Motor neuron (in vitro differentiated cells): ENCODE measurements around the gene ZNF217. TPM values are rescaled to one million over a fixed set of nuclear protein-coding genes. Genes with fewer than 3 reads are reported as not detected.
"Not testable (repeated sequence)": the region's sequence is repeated elsewhere in the genome, so short reads cannot be mapped to it uniquely, and the experiment has no call there.

Source experiments
- ATAC-seq, 8 experiments: fragments of 200-7000 bp; cut with Tn5 transposase; replicated peaks in 6 of 8; 2 replicates each; pipeline ENCODE4 v1.8.0; 2021; ENCODE audit warnings: mild to moderate bottlenecking in 8 of 8, moderate library complexity in 8 of 8
- H3K27ac ChIP-seq, 2 donors: fragments of 250-450 bp; sonication (Bioruptor Pico); 2 replicates each; pipeline ENCODE4 v1.9.0; 2021; ENCODE audit warnings: antibody characterized with exemption in 2 of 2, mild to moderate bottlenecking in 2 of 2, moderate library complexity in 1 of 2
- H3K4me1 ChIP-seq, 2 donors: fragments of 250-450 bp; sonication (Bioruptor Pico); replicated peaks in 1 of 2; 2 replicates each; pipeline ENCODE4 v1.6.1; 2021; ENCODE audit warnings: antibody characterized with exemption in 2 of 2, mild to moderate bottlenecking in 2 of 2, moderate library complexity in 1 of 2
- H3K4me3 ChIP-seq, 5 donors: fragments of 250-450 bp; sonication (Bioruptor Pico); 2 replicates each; pipeline ENCODE4 v1.9.0; 2021; ENCODE audit warnings: antibody characterized with exemption in 5 of 5, mild to moderate bottlenecking in 5 of 5, moderate library complexity in 4 of 5
- WGBS, 10 experiments: fragments of 450-650 bp; shearing (Covaris generic); methylation state at CpG; one replicate each; pipeline ENCODE4 v1.0.0; 2022; 5-methylcytosine and 5-hydroxymethylcytosine counted together
- in situ Hi-C, 9 experiments: fragments of 400-800 bp; cut with MboI; loops; one replicate each; pipeline ENCODE4 v1.15.0; 2021; ENCODE audit warnings: low sequenced_read_pairs in 9 of 9, low pct_unique_long_range_greater_than_20kb in 2 of 9; ENCODE audit not compliant: unreplicated experiment in 9 of 9
- total RNA-seq, 8 experiments: library from RNA; unstranded; fragments of 300-600 nt; gene quantifications; 2 replicates each; pipeline versions ENCODE4 v1.2.3 to v1.2.4, GENCODE V29; 2022

ZNF217 gene
- total RNA-seq, 8 experiments from 2014 or later: 5.2 to 51.5 (median 13.2) TPM

DNA sequence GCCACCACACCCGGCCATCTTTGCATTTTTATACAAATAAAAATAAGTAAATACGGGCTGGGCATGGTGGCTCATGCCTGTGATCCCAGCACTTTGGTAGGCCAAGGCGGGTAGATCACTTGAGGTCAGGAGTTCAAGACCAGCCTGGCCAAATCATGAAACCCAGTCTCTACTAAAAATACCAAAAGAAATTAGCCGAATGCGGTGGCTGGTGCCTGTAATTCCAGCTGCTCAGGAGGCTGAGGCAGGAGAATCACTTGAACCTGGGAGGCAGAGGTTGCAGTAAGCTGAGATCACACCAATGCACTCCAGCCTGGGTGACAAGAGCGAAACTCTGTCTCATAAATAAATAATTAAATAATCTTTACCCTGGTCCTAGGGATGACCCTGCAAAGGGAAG lies 22.9 kb upstream of the ZNF217 start:
- 75 to 100% (median 91%) methylated on average over 1 to 6 of the region's 6 CpGs; no CpG with 5 or more reads in 3 of the 10 experiments for WGBS, 10 experiments
- H3K27ac ChIP-seq, H3K4me3 ChIP-seq, in situ Hi-C loops, ATAC-seq, H3K4me1 ChIP-seq: not testable (repeated sequence)

DNA sequence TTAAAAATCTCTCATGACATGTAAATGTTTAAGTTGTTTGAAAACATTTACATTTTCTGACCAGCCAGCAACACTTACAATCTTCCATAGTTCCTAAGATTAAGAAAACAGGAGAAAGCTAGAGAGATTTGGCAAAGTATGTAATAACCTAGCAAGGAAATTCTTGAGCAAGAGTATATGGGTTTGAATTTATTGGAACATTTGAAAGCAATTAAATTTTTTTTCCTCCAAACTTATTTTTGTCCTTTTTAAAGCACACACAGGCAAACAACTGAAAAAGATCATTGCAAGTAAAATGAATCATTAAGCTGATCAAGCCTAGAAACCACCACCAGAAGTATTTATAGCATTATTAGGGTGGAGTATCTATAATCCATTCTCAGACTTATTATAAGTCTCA lies 20.1 kb upstream of the ZNF217 start:
- peaks cover 8 to 11% of the 10 kb centered on the region in 2 donors for H3K4me1 ChIP-seq
- H3K27ac ChIP-seq: no peak overlapping the region
- no peak overlapping the region for H3K4me3 ChIP-seq
- in situ Hi-C loops: no loop called here
- ATAC-seq: no peak

DNA sequence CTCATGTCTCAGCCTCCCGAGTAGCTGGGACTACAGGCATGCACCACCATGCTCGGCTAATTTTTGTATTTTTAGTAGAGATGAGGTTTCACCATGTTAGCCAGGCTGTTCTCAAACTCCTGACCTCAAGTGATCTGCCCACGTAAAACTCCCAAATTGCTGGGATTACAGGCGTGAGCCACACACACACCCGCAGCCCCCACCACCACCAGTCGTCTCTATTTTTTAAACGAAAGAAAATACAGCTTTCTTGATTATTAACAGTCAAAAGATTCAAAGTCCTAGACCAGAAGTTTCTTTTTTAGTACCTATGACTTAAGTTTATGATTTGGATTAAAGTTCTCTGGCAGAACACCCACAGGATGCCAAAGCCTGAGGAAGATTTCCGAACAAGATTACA lies 18.6 kb upstream of the ZNF217 start:
- ATAC-seq, in situ Hi-C loops, H3K27ac ChIP-seq, H3K4me3 ChIP-seq: not testable (repeated sequence)
- peaks cover 8 to 11% of the 10 kb centered on the region in 2 donors for H3K4me1 ChIP-seq
- 79 to 100% (median 96%) methylated on average over 1 to 8 of the region's 8 CpGs; no CpG with 5 or more reads in 3 of the 10 experiments for WGBS, 10 experiments

DNA sequence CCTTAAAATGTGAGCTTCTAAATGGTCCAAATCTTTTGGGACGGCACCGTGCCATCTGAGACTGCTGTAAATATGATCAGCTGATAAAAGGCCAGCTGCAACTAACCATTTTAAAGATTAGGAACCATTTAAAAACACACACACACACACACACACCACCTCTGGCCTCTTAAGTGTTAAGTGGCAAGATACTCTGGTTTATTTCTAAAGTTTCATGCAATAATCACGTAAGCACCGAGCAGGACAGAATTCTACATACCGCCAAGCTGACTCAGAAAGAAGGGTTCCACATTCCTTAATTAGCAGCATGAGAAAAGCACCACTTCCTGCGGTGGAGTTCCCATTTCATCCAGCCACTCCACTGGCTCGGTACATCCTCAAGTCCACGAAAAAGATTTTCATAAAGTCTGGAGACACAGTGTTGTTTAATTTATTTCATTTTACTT lies 17.8 kb upstream of the ZNF217 start:
- Histone ChIP-seq H3K4me1 (peaks cover 8 to 11% of the 10 kb centered on the region in 2 donors), H3K27ac (no peak overlapping the region), H3K4me3 (no peak overlapping the region)
- ATAC-seq: peak in 3 of 8 experiments; percentile 41 to 96 (median 87)
- WGBS, 10 experiments: 8 to 100% (median 72%) methylated on average over 1 to 8 of the region's 8 CpGs
- in situ Hi-C loops: no loop called here

DNA sequence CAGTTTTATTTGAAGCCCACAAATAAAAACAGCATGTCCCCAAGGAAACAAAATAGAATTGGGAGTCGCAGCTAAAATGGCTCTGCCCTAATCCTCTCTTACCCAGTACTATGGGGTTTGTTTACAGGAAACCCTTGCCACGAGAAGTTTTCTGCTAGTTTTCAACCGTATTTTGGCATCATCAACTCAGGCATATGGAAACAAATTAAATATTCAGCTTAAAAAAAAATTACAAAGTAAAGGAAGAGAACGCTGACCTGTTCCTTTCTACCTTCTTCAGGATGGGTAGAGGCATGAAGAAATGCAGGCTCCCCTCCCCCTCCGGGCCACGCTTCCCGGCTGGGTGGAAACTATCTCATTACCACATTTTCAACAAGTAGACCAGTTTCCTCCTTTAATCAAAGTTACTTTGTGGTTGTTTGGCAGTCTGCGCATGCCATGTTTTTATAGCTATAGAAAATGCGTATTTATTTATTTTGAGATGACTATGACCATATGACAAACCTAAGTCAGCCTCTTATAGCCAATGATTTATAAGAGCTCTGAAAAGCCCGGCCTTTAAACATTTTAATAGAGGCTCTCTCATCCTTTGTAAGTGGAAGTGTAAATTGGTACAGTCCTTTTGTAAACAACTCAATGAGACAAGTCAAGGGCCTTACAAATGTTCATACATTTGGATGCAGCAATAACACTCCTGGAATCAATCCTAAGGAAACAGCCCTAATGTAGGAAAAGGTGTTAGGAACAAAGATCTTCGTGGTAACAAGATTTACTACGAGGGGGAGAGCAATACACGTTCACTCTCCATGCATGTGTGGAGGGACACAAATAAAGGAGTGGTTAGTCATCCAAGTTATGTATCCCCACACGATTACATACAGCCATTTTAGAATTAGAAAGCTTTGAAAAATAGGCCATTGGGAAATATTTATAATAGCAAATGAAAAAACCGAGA lies 16.1 kb upstream of the ZNF217 start:
- peak in 7 of 8 experiments; percentile 26 to 75 (median 58) for ATAC-seq
- in situ Hi-C loops: no loop called here
- 24 to 59% (median 36%) methylated on average over 7 to 13 of the region's 15 CpGs for WGBS, 10 experiments
- H3K4me1 ChIP-seq: peaks cover 8 to 11% of the 10 kb centered on the region in 2 donors
- no peak overlapping the region for H3K27ac ChIP-seq
- H3K4me3 ChIP-seq: no peak overlapping the region

DNA sequence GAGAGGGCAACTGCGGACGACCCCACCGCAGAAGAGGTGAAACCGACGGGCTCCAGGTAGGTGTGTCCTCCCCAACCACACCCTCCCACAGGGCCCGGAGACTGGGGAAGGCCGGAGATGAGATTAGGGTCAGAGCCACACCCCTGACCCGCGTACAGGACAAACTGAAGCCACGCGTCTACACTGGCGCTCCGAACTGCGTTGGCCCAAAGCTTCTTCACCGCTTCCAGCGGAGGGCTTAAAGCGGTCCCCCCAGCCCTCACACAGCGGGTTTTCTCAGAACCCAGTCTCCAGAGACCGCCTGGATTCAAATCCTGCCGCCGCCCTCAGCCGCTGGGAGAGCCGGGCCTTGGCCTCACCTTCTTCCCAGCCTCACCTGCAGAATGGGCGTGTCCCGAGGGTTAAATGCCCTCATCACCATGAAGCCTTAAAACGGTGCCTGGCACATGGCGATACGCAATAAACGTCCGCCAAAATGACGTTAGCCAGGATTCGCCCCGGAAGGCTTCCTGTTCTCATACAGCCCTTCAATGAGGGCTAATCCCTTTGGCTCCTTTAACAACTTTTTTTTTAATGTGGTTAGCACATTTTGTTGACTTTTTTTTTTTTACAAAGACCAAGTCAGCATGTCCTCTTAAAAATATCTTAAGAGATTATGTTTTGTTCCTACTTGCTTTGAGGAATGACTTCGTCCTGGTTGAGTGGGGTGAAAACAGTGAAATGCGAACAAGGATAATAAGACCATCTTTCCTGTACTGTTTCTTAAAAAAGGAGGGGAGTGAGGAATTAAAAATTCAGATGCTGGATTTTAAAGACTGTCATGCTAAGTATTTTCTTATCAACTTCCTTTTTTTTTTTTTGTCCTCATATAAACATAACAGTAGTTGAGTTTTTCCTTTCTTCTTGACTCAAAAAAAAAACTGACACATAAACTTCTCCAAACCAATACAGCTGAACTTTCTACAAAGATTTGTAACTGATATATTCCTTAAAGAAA lies 15.1 kb upstream of the ZNF217 start:
- H3K27ac ChIP-seq: no peak overlapping the region
- peaks cover 8 to 11% of the 10 kb centered on the region in 2 donors for H3K4me1 ChIP-seq
- in situ Hi-C loops: no loop called here
- no peak for ATAC-seq
- WGBS, 10 experiments: 46 to 100% (median 90%) methylated on average over 2 to 15 of the region's 35 CpGs
- H3K4me3 ChIP-seq: no peak overlapping the region

DNA sequence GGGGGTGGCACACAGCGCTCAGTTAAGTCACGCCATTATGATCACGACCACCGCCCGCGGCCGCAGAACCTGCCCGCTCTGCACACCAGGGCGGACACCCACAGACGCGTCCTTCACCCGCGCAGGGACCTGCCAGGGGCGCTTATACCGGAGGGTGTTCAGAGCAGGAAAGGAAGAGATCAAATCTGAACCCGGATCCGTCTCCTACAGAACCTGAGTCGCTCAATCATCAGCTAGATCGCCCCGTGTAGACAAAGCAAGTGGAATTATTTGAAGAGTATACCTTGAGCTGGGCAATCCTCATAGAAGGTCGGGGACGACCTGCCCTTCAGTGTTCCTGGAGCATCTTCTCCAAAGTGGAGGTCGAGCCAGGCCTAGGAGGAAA lies 14.4 kb upstream of the ZNF217 start:
- ATAC-seq: no peak
- Histone ChIP-seq H3K4me1 (peaks cover 8 to 11% of the 10 kb centered on the region in 2 donors), H3K4me3 (no peak overlapping the region), H3K27ac (no peak overlapping the region)
- 94 to 100% (median 100%) methylated on average over 1 to 13 of the region's 23 CpGs; no CpG with 5 or more reads in 4 of the 10 experiments for WGBS, 10 experiments
- in situ Hi-C loops: no loop called here

DNA sequence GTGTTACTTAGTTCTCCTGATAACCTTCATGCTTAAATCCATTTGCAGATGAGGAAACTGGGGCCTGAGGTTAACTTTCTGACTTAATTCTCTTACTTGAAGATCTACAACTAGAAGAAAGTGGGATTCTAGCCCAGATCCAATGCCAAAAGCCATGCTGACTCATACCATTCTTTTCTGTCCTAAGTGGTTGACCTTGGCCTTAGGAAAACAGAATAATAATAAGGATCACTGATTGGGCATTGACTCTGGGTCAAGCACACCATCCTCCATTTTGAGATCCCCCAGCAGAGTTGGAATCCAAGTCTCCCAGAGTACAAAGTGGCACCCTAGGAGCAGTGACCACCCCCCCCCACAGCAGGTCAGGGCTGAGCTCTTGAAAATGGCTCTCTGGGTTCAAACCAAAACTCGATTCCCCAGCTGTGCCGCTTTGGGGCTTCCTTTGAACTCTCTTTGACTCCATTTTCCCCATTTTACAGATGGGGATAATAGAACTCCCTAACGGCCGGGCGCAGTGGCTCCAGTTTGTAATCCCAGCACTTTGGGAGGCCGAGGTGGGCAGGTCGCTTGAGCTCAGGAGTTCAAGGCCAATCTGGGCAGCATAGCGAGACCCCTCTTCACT lies 12.8 kb upstream of the ZNF217 start:
- H3K4me3 ChIP-seq: no peak overlapping the region
- no peak for ATAC-seq
- in situ Hi-C loops: no loop called here
- H3K4me1 ChIP-seq: peaks cover 8 to 11% of the 10 kb centered on the region in 2 donors
- H3K27ac ChIP-seq: no peak overlapping the region
- WGBS, 10 experiments: 89 to 100% (median 100%) methylated on average over 1 to 8 of the region's 8 CpGs; no CpG with 5 or more reads in 1 of the 10 experiments

DNA sequence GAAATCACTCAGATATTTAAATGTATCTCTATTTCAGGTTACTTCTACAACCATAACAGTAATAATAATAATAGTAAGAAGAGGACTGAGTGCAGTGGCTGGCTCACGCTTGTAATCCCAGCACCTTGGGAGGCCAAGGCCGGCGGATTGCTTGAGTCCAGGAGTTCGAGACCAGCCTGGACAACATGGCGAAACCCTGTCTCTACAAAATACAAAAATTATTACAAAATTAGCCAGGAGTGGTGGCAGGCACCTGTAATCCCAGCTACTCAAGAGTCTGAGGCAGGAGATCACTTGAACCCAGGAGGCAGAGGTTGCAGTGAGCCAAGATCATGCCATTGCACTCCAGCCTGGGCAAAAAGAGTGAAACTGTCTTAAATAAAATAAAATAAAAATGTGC lies 11.8 kb upstream of the ZNF217 start:
- WGBS, 10 experiments: 95 to 100% (median 100%) methylated on average over 2 to 5 of the region's 5 CpGs; no CpG with 5 or more reads in 4 of the 10 experiments
- ATAC-seq, H3K27ac ChIP-seq, H3K4me3 ChIP-seq, in situ Hi-C loops: not testable (repeated sequence)
- H3K4me1 ChIP-seq: peaks cover 8 to 11% of the 10 kb centered on the region in 2 donors

DNA sequence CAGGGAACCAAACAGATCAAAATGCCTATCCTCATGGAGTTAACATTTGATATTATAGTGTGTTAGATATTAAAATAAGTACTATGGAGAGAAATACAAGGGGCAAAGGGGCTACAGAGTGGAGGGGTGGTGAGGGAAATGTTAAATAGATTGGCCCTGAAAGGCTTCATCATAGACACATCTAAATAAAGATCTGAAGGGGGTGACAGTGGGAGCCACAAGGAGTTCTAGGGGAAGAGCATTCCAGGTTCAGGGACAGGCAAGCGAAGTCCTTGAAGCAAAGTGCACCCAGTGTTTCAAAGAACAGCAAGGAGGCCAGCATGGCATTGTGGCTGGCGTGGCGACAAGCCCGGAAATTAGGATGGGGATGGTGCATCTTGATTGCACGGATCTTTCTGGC lies 11.2 kb upstream of the ZNF217 start:
- H3K4me3 ChIP-seq, H3K4me1 ChIP-seq, in situ Hi-C loops, ATAC-seq, H3K27ac ChIP-seq: not testable (repeated sequence)
- no CpG with 5 or more reads among the region's 5 CpGs for WGBS, 10 experiments

DNA sequence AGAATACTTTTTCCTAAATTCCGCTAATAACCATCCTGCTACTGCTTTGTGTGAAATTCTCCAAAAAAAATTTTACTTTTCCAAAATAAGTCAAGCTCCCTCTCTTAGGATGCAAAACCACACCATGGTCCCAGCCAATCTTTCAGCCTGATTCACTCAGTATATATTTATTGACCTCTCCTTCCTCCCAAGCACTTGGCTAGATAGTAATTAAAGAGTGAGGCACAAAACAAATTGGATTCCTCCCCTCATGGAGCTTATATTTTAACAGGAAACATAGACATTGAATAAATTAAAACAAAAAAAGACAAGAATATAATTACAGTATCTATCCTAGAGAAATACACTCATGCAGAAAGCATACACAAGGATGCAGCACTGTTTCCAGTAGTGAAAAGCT lies 9.0 kb upstream of the ZNF217 start:
- Histone ChIP-seq H3K27ac (no peak overlapping the region), H3K4me3 (no peak overlapping the region), H3K4me1 (no peaks in the 10 kb centered on the region)
- ATAC-seq: no peak
- 92 to 100% (median 100%) methylated on average over 1 of the region's 1 CpG; no CpG with 5 or more reads in 2 of the 10 experiments for WGBS, 10 experiments
- in situ Hi-C loops: no loop called here

DNA sequence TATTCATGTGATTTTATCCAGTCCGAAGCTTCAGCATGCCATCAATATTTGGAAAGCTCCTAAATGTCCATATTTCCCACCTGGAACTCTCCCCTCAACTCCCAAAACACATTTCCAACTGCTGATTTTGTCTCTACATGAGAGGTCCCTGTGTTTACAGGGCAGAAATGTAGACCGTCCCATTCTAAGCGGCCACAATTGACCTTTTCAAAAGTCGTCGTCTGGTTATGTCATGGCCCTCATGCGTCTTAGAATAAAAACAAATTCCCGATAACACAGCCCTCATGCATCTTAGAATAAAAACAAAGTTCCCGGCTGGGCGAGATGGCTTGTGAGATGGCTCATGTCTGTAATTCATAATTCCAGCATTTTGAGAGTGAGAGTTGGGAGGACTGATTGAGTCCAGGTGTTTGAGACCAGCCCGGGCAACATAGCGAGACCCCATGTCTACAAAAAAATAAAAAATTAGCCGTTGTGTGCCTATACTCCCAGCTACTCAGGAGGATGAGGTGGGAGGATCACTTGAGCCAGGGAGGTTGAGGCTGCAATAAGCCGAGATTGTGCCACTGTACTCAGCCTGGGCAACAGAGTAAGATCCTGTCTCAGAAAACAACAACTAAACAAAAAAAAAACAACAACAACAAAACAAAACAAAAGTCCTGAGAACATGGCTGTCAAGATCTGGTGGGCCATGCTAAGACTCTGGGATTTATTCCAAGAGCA lies 6.4 kb upstream of the ZNF217 start:
- Histone ChIP-seq H3K27ac (no peak overlapping the region), H3K4me1 (peaks cover 10 to 21% of the 10 kb centered on the region in 2 donors), H3K4me3 (no peak overlapping the region)
- in situ Hi-C loops: loop anchor here (25.0 kb wide), 5 partner anchors 212 to 587 kb away; partner anchors contain the start of gene BCAS1 (in 4 of the 9)
- 20 to 100% (median 91%) methylated on average over 1 to 13 of the region's 13 CpGs; no CpG with 5 or more reads in 1 of the 10 experiments for WGBS, 10 experiments
- ATAC-seq: no peak
